Measurements from ENCODE around the gene MAEL. TPM values are rescaled to one million over a fixed set of nuclear protein-coding genes. Genes with fewer than 3 reads are reported as not detected.

MAEL gene
- total and polyA plus RNA-seq, 2 of the 13 experiments (the other 11 are each of a cell fraction or from before 2014, with no cell fraction given) = not detected

DNA sequence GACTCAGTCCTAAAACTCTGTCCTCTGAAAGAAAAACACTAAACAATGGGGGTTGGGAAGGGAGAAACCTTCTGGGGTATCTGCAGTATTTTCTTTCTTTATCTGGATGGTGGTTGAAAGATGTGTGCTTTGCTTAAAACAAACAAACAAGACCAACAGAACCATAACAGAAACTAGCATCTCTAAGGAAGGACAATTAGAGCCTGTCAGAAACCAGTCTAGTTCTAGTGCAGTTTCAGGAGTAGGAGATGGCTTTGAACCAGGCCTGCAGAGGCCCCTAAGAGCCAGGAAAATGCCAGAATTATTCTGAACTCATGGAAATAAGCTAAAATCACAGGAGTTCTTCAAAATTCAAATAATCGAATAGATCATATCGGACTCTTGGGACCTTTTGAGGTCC lies 32.2 kb upstream of the MAEL start (continued):
- TF ChIP-seq, protein P1, sequence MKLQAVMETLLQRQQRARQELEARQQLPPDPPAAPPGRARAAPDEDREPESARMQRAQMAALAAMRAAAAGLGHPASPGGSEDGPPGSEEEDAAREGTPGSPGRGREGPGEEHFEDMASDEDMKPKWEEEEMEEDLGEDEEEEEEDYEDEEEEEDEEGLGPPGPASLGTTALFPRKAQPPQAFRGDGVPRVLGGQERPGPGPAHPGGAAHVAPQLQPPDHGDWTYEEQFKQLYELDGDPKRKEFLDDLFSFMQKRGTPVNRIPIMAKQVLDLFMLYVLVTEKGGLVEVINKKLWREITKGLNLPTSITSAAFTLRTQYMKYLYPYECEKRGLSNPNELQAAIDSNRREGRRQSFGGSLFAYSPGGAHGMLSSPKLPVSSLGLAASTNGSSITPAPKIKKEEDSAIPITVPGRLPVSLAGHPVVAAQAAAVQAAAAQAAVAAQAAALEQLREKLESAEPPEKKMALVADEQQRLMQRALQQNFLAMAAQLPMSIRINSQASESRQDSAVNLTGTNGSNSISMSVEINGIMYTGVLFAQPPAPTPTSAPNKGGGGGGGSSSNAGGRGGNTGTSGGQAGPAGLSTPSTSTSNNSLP (IDR thresholded peaks at IDR 0.05; ENCODE audit: low read depth, low read length) = no peak
- TF ChIP-seq ADNP (CRISPR knock-in tag; IDR thresholded peaks at IDR 0.05) (no peak), JARID2 (CRISPR knock-in tag; IDR thresholded peaks at IDR 0.05; ENCODE audit: insufficient replicate concordance) (no peak), ZNF205 (CRISPR knock-in tag; IDR thresholded peaks at IDR 0.05) (no peak), ATF7-NPFF (CRISPR knock-in tag; IDR thresholded peaks at IDR 0.05; ENCODE audit: low read depth) (no peak), PLRG1 (conservative IDR thresholded peaks at IDR 0.05) (no peak)

- Histone ChIP-seq H3K36me3 (replicated peaks in 1 of 2; ENCODE audit: control insufficient read depth in 1 of 2, insufficient read depth in 2 of 2, low read length in 2 of 2) (no peaks in the 10 kb centered on the region), H3K79me2 (ENCODE audit: insufficient read depth, low read length) (no peaks in the 10 kb centered on the region), H3K4me3 (replicated peaks in 1 of 3; ENCODE audit: insufficient read depth in 1 of 3, low read depth in 2 of 3, low read length in 3 of 3) (no peak overlapping the region), H3K9me3 (ENCODE audit: low read length) (no peaks in the 10 kb centered on the region), H4K20me1 (ENCODE audit: insufficient read depth, low read length) (no peaks in the 10 kb centered on the region), H3K27me3 (ENCODE audit: control insufficient read depth in 1 of 2, insufficient read depth in 2 of 2, low read length in 2 of 2) (no peaks in the 10 kb centered on the region), H3K27ac (ENCODE audit: extremely low read length, insufficient read depth, low read length) (no peak overlapping the region), H3K4me2 (ENCODE audit: low read depth, low read length) (no peak overlapping the region), H2AFZ (ENCODE audit: low read length) (no peak overlapping the region), H3K4me1 (ENCODE audit: insufficient read depth, low read length) (no peaks in the 10 kb centered on the region), H3K9ac (ENCODE audit: insufficient read depth, low read depth, low read length) (no peak overlapping the region)
- DNase-seq (ENCODE audit: low spot score) (no peak), FAIRE-seq (no peak), ATAC-seq (no peak)
- POLR2A ChIA-PET = no interaction called here
- CTCF ChIA-PET (ENCODE audit: low intra/inter-chr PET ratio, low total read pairs) = no interaction called here
- 0% methylated on average over 1 of the region's 1 CpG for WGBS (ENCODE audit: low lambda C conversion rate)
- in situ Hi-C loops (cut with HindIII; ENCODE audit: extremely low pct_ligation_motif_present, low pct_unique_long_range_greater_than_20kb) (no loop called here), intact Hi-C loops (cut with micrococcal nuclease; ENCODE audit: unreplicated experiment) (no loop called here)
- no TSS peak for BruUV-seq (replicated peaks)
- TF ChIP-seq, protein P2, sequence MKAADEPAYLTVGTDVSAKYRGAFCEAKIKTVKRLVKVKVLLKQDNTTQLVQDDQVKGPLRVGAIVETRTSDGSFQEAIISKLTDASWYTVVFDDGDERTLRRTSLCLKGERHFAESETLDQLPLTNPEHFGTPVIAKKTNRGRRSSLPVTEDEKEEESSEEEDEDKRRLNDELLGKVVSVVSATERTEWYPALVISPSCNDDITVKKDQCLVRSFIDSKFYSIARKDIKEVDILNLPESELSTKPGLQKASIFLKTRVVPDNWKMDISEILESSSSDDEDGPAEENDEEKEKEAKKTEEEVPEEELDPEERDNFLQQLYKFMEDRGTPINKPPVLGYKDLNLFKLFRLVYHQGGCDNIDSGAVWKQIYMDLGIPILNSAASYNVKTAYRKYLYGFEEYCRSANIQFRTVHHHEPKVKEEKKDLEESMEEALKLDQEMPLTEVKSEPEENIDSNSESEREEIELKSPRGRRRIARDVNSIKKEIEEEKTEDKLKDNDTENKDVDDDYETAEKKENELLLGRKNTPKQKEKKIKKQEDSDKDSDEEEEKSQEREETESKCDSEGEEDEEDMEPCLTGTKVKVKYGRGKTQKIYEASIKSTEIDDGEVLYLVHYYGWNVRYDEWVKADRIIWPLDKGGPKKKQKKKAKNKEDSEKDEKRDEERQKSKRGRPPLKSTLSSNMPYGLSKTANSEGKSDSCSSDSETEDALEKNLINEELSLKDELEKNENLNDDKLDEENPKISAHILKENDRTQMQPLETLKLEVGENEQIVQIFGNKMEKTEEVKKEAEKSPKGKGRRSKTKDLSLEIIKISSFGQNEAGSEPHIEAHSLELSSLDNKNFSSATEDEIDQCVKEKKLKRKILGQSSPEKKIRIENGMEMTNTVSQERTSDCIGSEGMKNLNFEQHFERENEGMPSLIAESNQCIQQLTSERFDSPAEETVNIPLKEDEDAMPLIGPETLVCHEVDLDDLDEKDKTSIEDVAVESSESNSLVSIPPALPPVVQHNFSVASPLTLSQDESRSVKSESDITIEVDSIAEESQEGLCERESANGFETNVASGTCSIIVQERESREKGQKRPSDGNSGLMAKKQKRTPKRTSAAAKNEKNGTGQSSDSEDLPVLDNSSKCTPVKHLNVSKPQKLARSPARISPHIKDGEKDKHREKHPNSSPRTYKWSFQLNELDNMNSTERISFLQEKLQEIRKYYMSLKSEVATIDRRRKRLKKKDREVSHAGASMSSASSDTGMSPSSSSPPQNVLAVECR (CRISPR knock-in tag; IDR thresholded peaks at IDR 0.05; ENCODE audit: borderline replicate concordance) = no peak
- TF ChIP-seq ERF (CRISPR knock-in tag; IDR thresholded peaks at IDR 0.05) (no peak), ETV6 (CRISPR knock-in tag; conservative IDR thresholded peaks at IDR 0.05) (no peak), ZFP1 (CRISPR knock-in tag; IDR thresholded peaks at IDR 0.05) (no peak), HMGXB3 (CRISPR knock-in tag; IDR thresholded peaks at IDR 0.05; ENCODE audit: borderline replicate concordance) (no peak), PCBP2 (optimal IDR thresholded peaks at IDR 0.05; ENCODE audit: low read depth, low read length, poor library complexity, severe bottlenecking) (no peak), SCMH1 (CRISPR knock-in tag; IDR thresholded peaks at IDR 0.05; ENCODE audit: borderline replicate concordance) (no peak)
Observed at GRCh38 chr1:166960858-166961474, 28.1 kb upstream of the MAEL start.

Measured in HepG2 (cell line).